Activated CD8-positive, alpha-beta T cell treated with anti-CD3 and anti-CD28 coated beads for 36 hours (primary cell): Measurements from ENCODE around the gene ACRBP. TPM values are rescaled to one million over a fixed set of nuclear protein-coding genes. Genes with fewer than 3 reads are reported as not detected.

Experiments
- ATAC-seq: fragments of 200-7000 bp; cut with Tn5 transposase; one replicate; pipeline ENCODE4 v1.10.0; 2021; ENCODE audit warnings: mild to moderate bottlenecking, moderate library complexity
- CTCF ChIA-PET: fragments of 350-600 bp; sonication (Branson Sonifier 250); formaldehyde crosslinking; loops from one replicate; lab custom pipeline; 2021; ENCODE audit warnings: antibody characterized with exemption; lab: Charles Lee
- POLR2A ChIA-PET: fragments of 350-600 bp; sonication (Branson Sonifier 250); formaldehyde crosslinking; loops from one replicate; lab custom pipeline; 2021; ENCODE audit warnings: antibody characterized with exemption; lab: Charles Lee
- DNase-seq: peaks from one replicate; pipeline ENCODE4 v3.0.0-alpha.2; 2020
- H3K27ac Mint-ChIP-seq: one replicate; pipeline ENCODE4 v1.8.0; 2021; ENCODE audit warnings: mild to moderate bottlenecking, mixed read lengths
- H3K27me3 Mint-ChIP-seq: one replicate; pipeline ENCODE4 v1.8.0; 2021; ENCODE audit warnings: mixed read lengths
- H3K36me3 Mint-ChIP-seq: one replicate; pipeline ENCODE4 v1.8.0; 2021; ENCODE audit warnings: low read depth, mixed read lengths
- H3K4me1 Mint-ChIP-seq: one replicate; pipeline ENCODE4 v1.8.0; 2021; ENCODE audit warnings: low read depth, mixed read lengths
- H3K4me3 Mint-ChIP-seq: one replicate; pipeline ENCODE4 v1.8.0; 2021; ENCODE audit warnings: mild to moderate bottlenecking, moderate library complexity, mixed read lengths
- H3K9me3 Mint-ChIP-seq: one replicate; pipeline ENCODE4 v1.8.0; 2021; ENCODE audit warnings: mixed read lengths
- intact Hi-C: fragments of 100-400 bp; cut with micrococcal nuclease; formaldehyde crosslinking; loops from one replicate; pipeline ENCODE4 v1.10.0; 2022
- total RNA-seq, 2 experiments: library from RNA; stranded (reverse); gene quantifications; one replicate each; pipeline ENCODE4 v1.2.3, GENCODE V29; 2021
- TF ChIP-seq, protein P1 (sequence below): fragments of 200-600 bp; IDR thresholded peaks from one replicate; pipeline ENCODE4 v1.8.0; 2022; ENCODE audit warnings: antibody characterized with exemption, mild to moderate bottlenecking

ACRBP gene
- total RNA-seq, 2 experiments from 2014 or later, result 1.3 to 2.0 TPM

DNA sequence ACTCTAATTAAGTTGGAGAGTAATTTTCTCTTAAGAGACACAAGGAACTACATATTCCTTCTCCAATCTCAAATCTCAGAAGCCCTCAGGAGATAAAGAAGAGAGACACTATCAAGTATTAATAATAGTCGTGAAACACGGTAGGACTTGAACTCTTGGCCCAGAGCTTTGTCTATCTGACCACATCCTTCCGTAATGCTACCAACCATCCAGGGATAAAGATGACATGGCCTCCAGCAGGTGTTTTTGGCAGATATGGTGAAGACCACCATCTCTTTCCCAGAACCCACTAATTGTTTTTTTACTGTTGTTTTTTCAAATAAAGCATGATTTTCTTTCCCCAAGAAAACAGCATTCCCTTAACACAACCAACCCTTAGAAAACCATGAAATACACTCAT, 38.6 kb upstream of the ACRBP start:
- peaks cover 49% of the 10 kb centered on the region for H3K36me3 Mint-ChIP-seq

DNA sequence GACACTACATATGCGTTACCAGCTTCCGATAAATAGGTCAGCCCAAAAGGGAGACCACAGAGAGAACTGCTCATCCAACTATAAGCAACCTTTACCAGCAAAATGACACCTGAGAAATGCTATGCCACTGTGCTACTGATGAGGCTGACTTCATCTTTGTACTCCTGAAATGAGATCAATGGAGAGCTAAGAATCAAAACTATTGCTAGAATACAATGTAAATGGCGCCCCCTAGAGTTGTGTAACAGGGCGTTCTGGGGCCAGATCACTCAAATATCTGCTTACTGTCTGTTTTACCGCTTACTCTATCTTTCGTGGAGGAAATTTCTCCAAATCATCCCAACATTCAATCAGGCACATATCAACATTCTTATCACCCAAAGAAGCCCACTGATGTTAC, 37.4 kb upstream of the ACRBP start:
- Mint-ChIP-seq H3K4me1 (peaks cover 49% of the 10 kb centered on the region), H3K9me3 (no peaks in the 10 kb centered on the region), H3K27me3 (no peaks in the 10 kb centered on the region), H3K27ac (peak overlapping the region; percentile 80), H3K4me3 (no peak overlapping the region), H3K36me3 (peaks cover 53% of the 10 kb centered on the region)
- intact Hi-C loops, result loop anchor here (2.0 kb wide), 1 partner anchor 66 kb away; no protein-coding TSS in a partner anchor
- DNase-seq (peak; percentile 78), ATAC-seq (no peak)
- ChIA-PET CTCF (interaction anchor here (0.6 to 2.3 kb wide), 39 partner anchors 8 to 213 kb away, joined by 3 to 35 read pairs (median 6); partner anchors contain the start of genes COPS7A and NOP2), POLR2A (interaction anchor here (0.6 to 1.2 kb wide), 4 partner anchors 12 to 39 kb away, joined by 3 to 13 read pairs (median 4); partner anchors contain the start of gene COPS7A)
- TF ChIP-seq, protein P1, sequence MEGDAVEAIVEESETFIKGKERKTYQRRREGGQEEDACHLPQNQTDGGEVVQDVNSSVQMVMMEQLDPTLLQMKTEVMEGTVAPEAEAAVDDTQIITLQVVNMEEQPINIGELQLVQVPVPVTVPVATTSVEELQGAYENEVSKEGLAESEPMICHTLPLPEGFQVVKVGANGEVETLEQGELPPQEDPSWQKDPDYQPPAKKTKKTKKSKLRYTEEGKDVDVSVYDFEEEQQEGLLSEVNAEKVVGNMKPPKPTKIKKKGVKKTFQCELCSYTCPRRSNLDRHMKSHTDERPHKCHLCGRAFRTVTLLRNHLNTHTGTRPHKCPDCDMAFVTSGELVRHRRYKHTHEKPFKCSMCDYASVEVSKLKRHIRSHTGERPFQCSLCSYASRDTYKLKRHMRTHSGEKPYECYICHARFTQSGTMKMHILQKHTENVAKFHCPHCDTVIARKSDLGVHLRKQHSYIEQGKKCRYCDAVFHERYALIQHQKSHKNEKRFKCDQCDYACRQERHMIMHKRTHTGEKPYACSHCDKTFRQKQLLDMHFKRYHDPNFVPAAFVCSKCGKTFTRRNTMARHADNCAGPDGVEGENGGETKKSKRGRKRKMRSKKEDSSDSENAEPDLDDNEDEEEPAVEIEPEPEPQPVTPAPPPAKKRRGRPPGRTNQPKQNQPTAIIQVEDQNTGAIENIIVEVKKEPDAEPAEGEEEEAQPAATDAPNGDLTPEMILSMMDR, result peak; percentile 64

More for the DNA sequence above, 38.6 kb upstream of the ACRBP start:
- POLR2A ChIA-PET, result no interaction called here
- DNase-seq (no peak), ATAC-seq (no peak)
- Mint-ChIP-seq H3K4me3 (no peak overlapping the region), H3K27ac (peak overlapping the region; percentile 26), H3K9me3 (no peaks in the 10 kb centered on the region), H3K27me3 (no peaks in the 10 kb centered on the region), H3K4me1 (peaks cover 52% of the 10 kb centered on the region)
- CTCF ChIA-PET, result interaction anchor here (0.7 to 1.9 kb wide), 8 partner anchors 13 to 193 kb away, joined by 3 to 8 read pairs (median 4); partner anchors contain the start of genes COPS7A and MRPL51
- TF ChIP-seq, protein P1, result no peak
- intact Hi-C loops, result loop anchor here (2.0 kb wide), 1 partner anchor 67 kb away; no protein-coding TSS in a partner anchor

DNA sequence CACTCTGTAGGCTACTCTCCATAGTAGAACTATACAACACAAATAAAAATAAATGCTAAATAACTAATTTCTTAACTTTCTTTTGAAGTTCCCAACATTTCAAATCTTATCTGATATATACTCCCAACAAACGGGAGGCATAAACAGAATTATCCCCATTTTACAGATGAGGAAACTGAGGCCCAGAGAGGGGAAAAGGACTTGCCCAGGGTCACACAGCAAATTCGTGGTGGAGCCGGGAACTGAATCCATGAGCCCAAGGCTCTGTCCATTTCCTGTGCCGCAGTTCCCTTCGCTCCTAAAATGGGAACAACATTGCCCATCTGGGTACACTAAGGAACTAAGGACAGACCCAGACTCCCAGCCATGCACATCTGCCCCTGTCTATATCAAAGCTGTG, 29.7 kb upstream of the ACRBP start:
- Mint-ChIP-seq H3K36me3 (peaks cover 59% of the 10 kb centered on the region), H3K27me3 (no peaks in the 10 kb centered on the region), H3K9me3 (no peaks in the 10 kb centered on the region), H3K4me3 (no peak overlapping the region), H3K27ac (no peak overlapping the region), H3K4me1 (peaks cover 6% of the 10 kb centered on the region)
- ATAC-seq (no peak), DNase-seq (no peak)
- intact Hi-C loops, result no loop called here
- TF ChIP-seq, protein P1, result no peak
- ChIA-PET CTCF (interaction anchor here (1.4 kb wide), 1 partner anchor 7 kb away, joined by 3 read pairs; no protein-coding TSS in a partner anchor), POLR2A (interaction anchor here (1.7 kb wide), 1 partner anchor 15 kb away, joined by 4 read pairs; no protein-coding TSS in a partner anchor)

DNA sequence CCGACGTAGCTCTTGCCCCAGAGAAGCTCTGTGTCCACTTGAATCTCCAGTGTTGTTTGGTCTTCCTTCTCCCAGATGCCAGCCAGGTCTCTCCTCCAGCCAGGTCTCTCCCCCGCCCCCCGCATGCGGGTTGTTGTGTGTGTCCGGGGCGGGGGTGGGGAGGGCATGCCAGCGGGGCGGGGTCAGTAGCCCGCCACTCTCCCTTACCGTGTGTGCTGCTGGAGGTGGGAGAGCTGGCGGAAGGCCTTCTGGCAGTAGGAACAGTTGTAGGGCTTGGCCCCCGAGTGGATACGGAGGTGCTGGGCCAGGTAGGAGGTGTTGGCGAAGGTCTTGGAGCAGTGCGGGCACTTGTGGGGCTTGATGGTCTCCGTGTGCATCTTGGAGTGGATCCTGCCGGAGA, 24.9 kb upstream of the ACRBP start:
- no peak overlapping the region for H3K27ac Mint-ChIP-seq

More for the DNA sequence above, 24.9 kb upstream of the ACRBP start:
- Mint-ChIP-seq H3K9me3 (no peaks in the 10 kb centered on the region), H3K27me3 (no peaks in the 10 kb centered on the region), H3K4me3 (no peak overlapping the region), H3K4me1 (no peaks in the 10 kb centered on the region), H3K36me3 (peaks cover 63% of the 10 kb centered on the region)
- DNase-seq (no peak), ATAC-seq (no peak)
- intact Hi-C loops, result no loop called here
- TF ChIP-seq, protein P1, result no peak
- CTCF ChIA-PET, result interaction anchor here (1.1 kb wide), 1 partner anchor 12 kb away, joined by 3 read pairs; no protein-coding TSS in a partner anchor
- POLR2A ChIA-PET, result interaction anchor here (2.2 kb wide), 1 partner anchor 12 kb away, joined by 13 read pairs; no protein-coding TSS in a partner anchor
